ENCODE data around the gene KIF26B. TPM values are rescaled to one million over a fixed set of nuclear protein-coding genes. Genes with fewer than 3 reads are reported as not detected.

KIF26B gene
- total RNA-seq, 4 donors from 2014 or later = 3.6 to 7.0 (median 5.2) TPM

DNA sequence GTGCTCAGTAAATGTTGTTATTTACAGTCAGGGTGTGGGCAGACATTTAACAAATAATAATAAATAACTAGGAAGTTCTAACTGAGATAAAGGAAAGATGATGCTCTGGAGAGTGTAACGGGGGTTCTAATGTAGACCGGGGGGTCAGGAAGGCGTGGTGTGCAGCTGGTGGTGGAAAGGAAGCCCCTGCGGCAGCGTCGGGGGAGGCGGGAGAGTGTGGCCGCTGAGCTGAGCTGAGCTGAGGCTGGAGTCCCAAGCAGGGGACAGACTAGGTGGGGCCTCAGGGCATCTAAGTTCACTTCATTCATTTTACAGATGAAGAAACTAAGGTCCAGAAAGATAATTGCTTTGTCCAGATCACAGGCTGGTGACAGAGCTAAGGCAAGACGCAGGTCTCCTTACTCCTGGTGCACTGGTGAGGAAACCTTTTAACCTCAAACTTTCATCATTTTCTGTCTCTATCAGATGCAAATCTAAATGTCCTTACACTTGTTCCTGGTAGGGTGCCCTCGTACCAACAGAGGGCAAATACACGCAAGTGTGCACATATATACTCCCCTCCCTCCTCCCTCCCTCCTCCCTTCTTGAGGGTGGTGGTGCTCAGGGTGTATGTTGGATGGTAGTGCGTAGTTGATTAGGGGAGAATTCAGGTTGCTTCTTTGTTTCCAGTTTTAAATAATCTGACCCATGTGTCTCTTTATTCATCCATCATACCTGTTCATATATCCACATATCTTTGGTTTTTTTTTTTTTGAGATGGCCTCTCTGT is 44.1 kb downstream of the KIF26B start:
- no peak for DNase-seq (ENCODE audit: low spot score in 2 of 2)
- H3K9me3 ChIP-seq = no peaks in the 10 kb centered on the region
- no peaks in the 10 kb centered on the region for H3K36me3 ChIP-seq
- H3K27ac ChIP-seq = no peak overlapping the region
- TF ChIP-seq, protein P1, sequence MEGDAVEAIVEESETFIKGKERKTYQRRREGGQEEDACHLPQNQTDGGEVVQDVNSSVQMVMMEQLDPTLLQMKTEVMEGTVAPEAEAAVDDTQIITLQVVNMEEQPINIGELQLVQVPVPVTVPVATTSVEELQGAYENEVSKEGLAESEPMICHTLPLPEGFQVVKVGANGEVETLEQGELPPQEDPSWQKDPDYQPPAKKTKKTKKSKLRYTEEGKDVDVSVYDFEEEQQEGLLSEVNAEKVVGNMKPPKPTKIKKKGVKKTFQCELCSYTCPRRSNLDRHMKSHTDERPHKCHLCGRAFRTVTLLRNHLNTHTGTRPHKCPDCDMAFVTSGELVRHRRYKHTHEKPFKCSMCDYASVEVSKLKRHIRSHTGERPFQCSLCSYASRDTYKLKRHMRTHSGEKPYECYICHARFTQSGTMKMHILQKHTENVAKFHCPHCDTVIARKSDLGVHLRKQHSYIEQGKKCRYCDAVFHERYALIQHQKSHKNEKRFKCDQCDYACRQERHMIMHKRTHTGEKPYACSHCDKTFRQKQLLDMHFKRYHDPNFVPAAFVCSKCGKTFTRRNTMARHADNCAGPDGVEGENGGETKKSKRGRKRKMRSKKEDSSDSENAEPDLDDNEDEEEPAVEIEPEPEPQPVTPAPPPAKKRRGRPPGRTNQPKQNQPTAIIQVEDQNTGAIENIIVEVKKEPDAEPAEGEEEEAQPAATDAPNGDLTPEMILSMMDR (IDR thresholded peaks at IDR 0.05) = no peak
- no peak for TF ChIP-seq EP300 (IDR thresholded peaks at IDR 0.05)
- TF ChIP-seq POLR2AphosphoS5 (IDR thresholded peaks at IDR 0.05) = no peak
- no peak for TF ChIP-seq POLR2A (IDR thresholded peaks at IDR 0.05)
- 55% methylated on average over 12 of the region's 12 CpGs for WGBS
- no peaks in the 10 kb centered on the region for H3K4me1 ChIP-seq
- no peak overlapping the region for H3K4me3 ChIP-seq
- no peaks in the 10 kb centered on the region for H3K27me3 ChIP-seq

DNA sequence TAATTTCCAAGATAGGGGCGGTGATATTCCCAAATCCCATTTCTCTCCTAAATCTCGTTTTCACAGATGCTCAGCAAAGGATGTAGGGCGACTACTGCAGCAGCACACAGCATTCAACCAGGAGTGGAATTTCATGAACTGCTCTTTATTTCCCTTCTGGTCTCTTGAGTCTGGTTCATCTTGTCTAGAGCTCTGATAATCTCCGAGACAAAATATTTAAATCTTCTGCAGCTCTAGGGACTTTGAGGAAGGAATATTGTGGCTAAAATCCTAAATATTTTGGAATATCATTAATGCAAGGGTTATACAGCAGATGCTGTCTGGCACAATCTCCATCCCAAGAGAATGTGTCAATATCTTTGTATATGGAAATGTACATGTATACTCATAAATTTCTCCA is 45.4 kb downstream of the KIF26B start:
- Histone ChIP-seq H3K9me3 (no peaks in the 10 kb centered on the region), H3K4me3 (no peak overlapping the region), H3K27ac (no peak overlapping the region), H3K27me3 (no peaks in the 10 kb centered on the region), H3K4me1 (no peaks in the 10 kb centered on the region), H3K36me3 (no peaks in the 10 kb centered on the region)
- no peak for TF ChIP-seq POLR2AphosphoS5 (IDR thresholded peaks at IDR 0.05)
- no peak for TF ChIP-seq EP300 (IDR thresholded peaks at IDR 0.05)
- TF ChIP-seq POLR2A (IDR thresholded peaks at IDR 0.05) = no peak
- TF ChIP-seq, protein P1 (IDR thresholded peaks at IDR 0.05) = no peak
- 91% methylated on average over 4 of the region's 4 CpGs for WGBS
- no peak for DNase-seq (ENCODE audit: low spot score in 2 of 2)

DNA sequence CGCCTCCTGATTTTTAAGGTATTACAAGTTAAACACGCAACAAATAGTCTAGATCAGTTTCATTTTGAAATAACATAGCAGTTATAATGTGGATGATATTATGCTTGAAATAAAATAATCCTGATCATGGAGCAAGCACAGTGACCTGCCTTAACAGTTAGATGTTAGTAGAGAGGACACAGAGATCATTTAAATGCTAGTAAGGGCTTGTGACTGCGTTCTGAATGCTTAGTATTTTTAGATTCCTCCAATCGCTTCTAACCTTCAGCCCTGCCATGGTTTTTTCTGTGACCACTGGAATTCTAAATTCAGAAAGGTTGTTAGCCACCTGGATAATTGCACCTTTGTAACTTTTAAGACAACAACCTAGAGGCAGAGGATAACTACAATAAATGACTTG is 46.4 kb downstream of the KIF26B start:
- WGBS = 85% methylated on average over 4 of the region's 4 CpGs
- TF ChIP-seq POLR2A (IDR thresholded peaks at IDR 0.05) = no peak
- TF ChIP-seq, protein P1 (IDR thresholded peaks at IDR 0.05) = no peak
- TF ChIP-seq POLR2AphosphoS5 (IDR thresholded peaks at IDR 0.05) = no peak
- TF ChIP-seq EP300 (IDR thresholded peaks at IDR 0.05) = no peak
- Histone ChIP-seq H3K4me3 (no peak overlapping the region), H3K36me3 (no peaks in the 10 kb centered on the region), H3K27me3 (no peaks in the 10 kb centered on the region), H3K27ac (no peak overlapping the region), H3K9me3 (no peaks in the 10 kb centered on the region), H3K4me1 (no peaks in the 10 kb centered on the region)
- no peak for DNase-seq (ENCODE audit: low spot score in 2 of 2)

DNA sequence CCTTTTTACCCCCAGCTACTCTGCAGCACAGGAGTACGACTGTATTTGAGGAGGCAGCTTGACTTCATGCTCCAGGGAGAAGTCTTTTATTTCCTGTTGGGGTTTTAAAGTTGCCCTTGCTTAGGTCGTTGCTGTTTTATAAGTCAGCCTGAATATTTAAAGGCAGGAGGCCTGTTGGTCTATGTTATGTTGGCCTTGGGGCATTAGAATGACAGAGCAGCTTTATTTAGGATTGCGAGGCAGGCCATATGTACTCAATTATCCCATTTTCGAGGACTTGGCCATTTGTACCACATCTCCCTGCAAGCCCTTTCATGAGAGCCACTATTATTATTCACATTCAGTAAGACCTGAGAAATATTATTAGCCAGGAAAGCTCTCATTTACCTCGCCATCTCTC is 47.0 kb downstream of the KIF26B start:
- TF ChIP-seq POLR2AphosphoS5 (IDR thresholded peaks at IDR 0.05) = no peak
- TF ChIP-seq POLR2A (IDR thresholded peaks at IDR 0.05) = no peak
- TF ChIP-seq, protein P1 (IDR thresholded peaks at IDR 0.05) = no peak
- no peak for TF ChIP-seq EP300 (IDR thresholded peaks at IDR 0.05)
- 40% methylated on average over 5 of the region's 5 CpGs for WGBS
- no peaks in the 10 kb centered on the region for H3K36me3 ChIP-seq
- no peaks in the 10 kb centered on the region for H3K27me3 ChIP-seq
- DNase-seq (ENCODE audit: low spot score in 2 of 2) = no peak
- no peaks in the 10 kb centered on the region for H3K4me1 ChIP-seq
- no peak overlapping the region for H3K4me3 ChIP-seq
- H3K9me3 ChIP-seq = peaks cover 6% of the 10 kb centered on the region
- H3K27ac ChIP-seq = no peak overlapping the region

DNA sequence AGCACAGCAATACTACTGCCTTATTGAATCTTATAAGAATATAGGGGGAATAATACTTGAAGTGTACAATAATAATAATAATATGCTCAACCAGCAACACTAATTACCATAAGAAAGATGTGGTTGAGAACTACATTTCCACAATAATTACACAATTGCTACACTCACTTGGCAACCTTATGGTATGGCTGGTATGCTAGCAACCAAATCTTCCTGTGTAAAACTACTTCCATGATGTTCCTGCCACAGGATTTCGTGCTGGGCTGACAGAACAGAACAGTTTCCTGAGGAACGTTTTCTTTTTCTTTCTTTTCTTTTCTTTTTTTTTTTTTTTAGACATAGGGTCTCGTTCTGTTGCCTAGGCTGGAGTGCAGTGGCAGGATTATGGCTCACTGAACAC is 50.6 kb downstream of the KIF26B start:
- H3K4me3 ChIP-seq = no peak overlapping the region
- TF ChIP-seq, protein P1 (IDR thresholded peaks at IDR 0.05) = no peak
- TF ChIP-seq POLR2AphosphoS5 (IDR thresholded peaks at IDR 0.05) = no peak
- TF ChIP-seq POLR2A (IDR thresholded peaks at IDR 0.05) = no peak
- no peak for TF ChIP-seq EP300 (IDR thresholded peaks at IDR 0.05)
- no peaks in the 10 kb centered on the region for H3K4me1 ChIP-seq
- no peaks in the 10 kb centered on the region for H3K27me3 ChIP-seq
- no peak overlapping the region for H3K27ac ChIP-seq
- peaks cover 17% of the 10 kb centered on the region for H3K9me3 ChIP-seq
- H3K36me3 ChIP-seq = no peaks in the 10 kb centered on the region
- DNase-seq (ENCODE audit: low spot score in 2 of 2) = no peak
- WGBS = 65% methylated on average over 3 of the region's 3 CpGs

Data from suprapubic skin (tissue), 4 donors.